NCI-H128 (cell line): ENCODE results near the gene TBCEL.

Experiments used
- DNase-seq: peaks from one replicate; lab custom pipeline; 2025; ENCODE audit not compliant: unreplicated experiment; lab: John Stamatoyannopoulos, UW

The TBCEL gene

DNA sequence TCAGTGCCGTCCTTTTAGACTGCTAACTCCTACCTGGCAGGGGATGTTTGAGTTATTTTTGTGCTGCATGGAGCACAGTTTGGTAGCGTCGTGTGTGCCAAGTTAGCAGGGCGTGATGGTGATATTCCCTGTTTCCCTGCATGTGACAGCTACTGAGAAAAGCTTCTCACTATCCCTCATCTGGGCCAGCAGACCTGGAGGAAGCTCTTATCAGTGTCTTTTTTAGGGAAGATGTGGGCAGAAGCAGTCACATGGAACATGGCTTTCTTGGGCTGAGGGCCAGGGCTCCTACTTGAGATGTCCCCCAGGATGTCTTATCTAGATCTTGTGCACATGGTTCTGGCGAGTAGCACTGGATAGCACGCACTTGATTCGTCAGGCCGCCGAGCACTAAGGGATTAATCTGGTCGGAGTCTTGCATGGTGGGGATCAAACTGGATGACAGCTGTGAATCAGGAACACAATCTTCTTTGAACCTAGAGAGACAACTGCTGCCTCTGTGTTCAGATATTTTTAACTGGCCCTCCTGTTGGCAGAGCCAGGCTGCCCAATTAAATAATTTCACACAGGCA is 110.9 kb downstream of the TBCEL start:
- DNase-seq, result no peak

DNA sequence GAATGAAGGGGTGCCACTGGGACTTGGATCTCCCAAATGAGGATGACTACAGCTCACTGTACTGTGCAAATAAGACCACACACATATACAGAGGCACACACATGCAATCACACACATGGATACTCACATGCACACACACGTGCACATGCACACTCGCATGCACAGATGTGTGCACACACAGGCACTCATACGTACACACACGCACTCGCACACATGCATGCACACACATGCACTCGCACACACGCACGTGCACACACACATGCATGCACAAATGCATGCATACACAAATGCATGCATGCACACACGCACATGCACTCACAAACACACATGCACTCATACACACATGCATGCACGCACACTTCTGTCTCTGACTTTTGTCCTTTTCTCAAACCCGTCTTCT is 113.1 kb downstream of the TBCEL start:
- no peak for DNase-seq

DNA sequence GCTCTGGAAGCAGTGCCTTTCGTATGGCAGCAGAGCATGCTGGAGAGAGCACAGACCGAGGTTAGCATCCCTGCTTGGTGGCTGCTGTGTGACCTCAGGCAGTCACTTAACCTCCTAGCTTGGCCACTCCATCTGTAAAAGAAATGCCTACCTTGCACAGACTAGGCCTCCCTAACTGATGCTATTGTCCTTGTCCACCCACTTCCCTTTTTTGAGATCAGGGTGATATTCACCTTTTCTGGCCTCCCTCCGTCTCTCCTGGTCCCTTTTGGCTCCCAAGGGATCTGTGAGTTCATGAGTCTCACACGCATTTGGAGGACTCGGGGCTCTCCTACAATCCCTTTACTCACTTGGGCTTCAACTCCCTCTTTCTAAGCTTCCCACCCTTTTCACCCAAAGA is 114.4 kb downstream of the TBCEL start:
- no peak for DNase-seq

DNA sequence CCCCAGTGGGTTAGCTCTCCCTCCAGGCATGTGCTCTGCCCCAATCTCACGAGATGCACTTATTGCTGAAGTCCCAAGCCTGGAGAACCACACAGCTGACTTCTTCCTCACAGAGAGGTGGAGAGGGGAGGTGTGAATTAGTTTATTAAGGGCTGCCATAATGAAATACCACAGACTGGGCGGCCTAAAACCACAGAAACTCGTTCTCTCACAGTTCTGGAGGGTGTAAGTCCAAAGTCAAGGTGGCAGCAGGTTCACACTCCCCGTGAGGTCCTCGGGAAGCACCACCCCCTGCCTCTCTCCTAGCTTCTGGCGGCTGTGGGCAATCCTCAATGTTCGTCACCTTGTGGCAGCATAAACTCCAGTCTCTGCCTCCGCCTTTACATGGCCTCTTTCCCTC is 116.5 kb downstream of the TBCEL start:
- no peak for DNase-seq
